GM12801 (cell line): ENCODE data around the gene CBFA2T3.

Experiments
- TF ChIP-seq, protein P1 (sequence below): IDR thresholded peaks from one replicate; pipeline ENCODE4 v1.5.1; 2011; ENCODE audit warnings: control low read depth; ENCODE audit not compliant: insufficient read length; ENCODE audit errors: extremely low read depth

CBFA2T3 gene

GRCh38 chr16:88866151-88866920, 110.7 kb downstream of the CBFA2T3 start, which contains the start of gene PABPN1L:
PABPN1L (minus strand) TSS chr16:88866660; CDS start chr16:88866606, 54 bp downstream.
- TF ChIP-seq, protein P1, sequence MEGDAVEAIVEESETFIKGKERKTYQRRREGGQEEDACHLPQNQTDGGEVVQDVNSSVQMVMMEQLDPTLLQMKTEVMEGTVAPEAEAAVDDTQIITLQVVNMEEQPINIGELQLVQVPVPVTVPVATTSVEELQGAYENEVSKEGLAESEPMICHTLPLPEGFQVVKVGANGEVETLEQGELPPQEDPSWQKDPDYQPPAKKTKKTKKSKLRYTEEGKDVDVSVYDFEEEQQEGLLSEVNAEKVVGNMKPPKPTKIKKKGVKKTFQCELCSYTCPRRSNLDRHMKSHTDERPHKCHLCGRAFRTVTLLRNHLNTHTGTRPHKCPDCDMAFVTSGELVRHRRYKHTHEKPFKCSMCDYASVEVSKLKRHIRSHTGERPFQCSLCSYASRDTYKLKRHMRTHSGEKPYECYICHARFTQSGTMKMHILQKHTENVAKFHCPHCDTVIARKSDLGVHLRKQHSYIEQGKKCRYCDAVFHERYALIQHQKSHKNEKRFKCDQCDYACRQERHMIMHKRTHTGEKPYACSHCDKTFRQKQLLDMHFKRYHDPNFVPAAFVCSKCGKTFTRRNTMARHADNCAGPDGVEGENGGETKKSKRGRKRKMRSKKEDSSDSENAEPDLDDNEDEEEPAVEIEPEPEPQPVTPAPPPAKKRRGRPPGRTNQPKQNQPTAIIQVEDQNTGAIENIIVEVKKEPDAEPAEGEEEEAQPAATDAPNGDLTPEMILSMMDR, result no peak

DNA sequence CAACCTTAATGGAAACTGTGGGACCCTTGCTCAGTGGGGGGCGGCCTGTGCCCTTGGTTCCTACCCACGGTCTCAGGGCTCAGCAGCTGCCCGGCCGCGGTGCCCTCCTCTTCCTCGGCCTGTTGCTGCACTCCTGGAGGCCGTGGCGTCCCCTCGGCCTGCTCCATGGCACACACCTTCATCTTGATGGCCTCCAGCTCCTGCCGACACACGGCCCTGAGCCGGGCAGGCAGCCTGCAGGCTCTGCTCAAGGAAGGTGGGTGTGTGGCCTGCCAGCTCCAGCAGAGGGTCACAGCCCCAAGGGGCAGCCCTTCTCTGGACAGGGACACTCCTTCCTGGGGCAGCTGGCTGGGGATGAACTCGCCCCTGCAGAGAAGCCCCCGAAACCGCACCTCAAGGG, 111.3 kb downstream of the CBFA2T3 start:
- TF ChIP-seq, protein P1, result no peak

- TF ChIP-seq, protein P1, result no peak
Measured at GRCh38 chr16:88865310-88865709, 111.7 kb downstream of the CBFA2T3 start.

DNA sequence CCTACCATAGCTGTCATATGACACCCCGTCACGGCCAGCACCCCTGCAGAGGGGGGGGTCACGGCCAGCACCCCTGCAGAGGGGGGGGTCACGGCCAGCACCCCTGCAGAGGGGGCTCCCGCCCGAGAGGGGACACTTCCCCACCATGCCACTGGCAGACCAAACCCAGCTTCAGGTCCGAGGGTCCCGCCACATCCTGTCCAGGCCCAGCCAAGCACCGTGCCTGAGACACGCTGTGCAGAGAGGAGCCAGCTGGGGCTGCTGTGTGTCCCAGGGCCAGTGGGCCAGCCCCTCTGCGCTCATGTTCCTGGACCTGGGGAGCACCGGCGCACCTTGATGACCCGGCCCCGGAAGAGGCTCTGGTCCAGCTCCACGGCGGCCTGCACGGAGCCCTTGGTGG, 112.5 kb downstream of the CBFA2T3 start:
- TF ChIP-seq, protein P1, result no peak

GRCh38 chr16:88864099-88864498, 112.9 kb downstream of the CBFA2T3 start:
- TF ChIP-seq, protein P1, result no peak

- TF ChIP-seq, protein P1, result no peak
Measured at GRCh38 chr16:88863426-88863825, 113.6 kb downstream of the CBFA2T3 start.

DNA sequence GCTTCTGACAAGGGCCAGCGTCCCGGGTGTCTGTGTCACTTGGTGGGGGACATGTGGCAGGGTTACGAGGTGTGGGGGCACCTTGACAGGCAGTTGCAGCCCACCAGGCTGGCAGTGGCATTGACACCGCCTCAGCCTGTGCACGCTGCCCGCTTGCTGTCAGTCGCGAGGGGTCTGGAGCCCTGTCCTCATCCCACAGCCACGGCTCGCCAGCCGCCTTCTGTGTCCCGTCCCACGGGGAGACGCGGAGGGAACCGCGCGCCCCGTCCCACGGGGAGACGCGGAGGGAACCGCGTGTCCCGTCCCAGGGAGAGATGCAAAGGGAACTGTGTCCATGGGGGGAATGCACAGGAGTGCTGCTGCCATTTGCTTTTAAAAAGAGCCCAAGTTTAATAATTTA, 114.0 kb downstream of the CBFA2T3 start:
- TF ChIP-seq, protein P1, result no peak
